Endometrium (tissue), 2 donors: Measurements from ENCODE around the gene ZFAND6.
"Not testable (repeated sequence)": the region's sequence is repeated elsewhere in the genome, so short reads cannot be mapped to it uniquely, and the experiment has no call there.

Source experiments
- FAIRE-seq: peaks from 2 replicates; lab custom pipeline; 2012; peaks lifted over from hg19 to GRCh38; lab: Jason Lieb, UNC
- donor health status: control.
- donor health status: control.

Gene ZFAND6

DNA sequence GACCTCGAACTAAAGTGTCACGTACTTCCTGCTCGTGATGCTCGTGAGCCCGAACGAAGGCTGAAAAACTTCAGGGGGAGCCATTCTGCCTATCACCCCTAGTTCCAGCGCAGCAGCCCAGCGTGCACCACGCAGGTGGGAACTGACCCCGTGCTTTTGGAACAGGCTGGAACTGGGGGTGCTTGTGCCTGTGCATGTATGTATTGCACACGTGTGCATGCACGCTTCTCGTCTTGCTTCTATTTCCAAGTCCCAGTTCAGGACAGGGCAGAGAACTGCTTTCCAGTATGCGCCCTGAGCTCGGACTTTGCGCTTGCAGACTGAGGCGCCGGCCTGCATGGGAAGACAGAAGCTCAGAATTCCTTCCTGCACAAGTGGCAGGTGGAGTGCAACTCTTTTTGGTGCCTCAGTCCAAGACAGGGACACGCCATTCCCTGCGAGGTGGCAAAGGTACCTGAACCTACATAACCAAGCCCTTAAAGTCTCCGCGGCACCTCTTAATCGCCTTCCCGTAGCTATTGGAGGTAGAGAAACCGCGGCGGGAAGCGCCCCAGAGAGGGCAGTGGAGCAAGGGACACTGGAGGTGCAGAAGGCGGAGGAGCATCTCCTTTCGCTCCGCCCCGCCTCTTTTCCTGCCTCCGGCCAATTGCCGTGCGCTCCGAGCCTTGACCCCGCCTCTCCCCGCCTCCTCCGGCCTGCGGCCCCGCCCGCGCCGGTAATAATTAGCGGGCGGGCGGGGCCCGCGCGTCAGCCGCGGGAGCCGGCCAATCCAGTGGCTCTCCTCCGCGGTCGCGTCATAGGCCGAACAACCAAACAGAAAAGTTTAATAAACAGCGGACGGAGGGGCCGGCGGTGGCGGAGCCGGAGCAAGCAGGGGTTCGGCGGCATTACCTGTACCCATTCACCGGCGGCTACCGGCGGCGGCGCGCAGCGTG lies at the start of gene ZFAND6:
ZFAND6 (plus strand) TSS at position 826 of the 935 bp plus-strand sequence. CDS start 60,669 bp downstream, outside the sequence.
- FAIRE-seq = no peak

DNA sequence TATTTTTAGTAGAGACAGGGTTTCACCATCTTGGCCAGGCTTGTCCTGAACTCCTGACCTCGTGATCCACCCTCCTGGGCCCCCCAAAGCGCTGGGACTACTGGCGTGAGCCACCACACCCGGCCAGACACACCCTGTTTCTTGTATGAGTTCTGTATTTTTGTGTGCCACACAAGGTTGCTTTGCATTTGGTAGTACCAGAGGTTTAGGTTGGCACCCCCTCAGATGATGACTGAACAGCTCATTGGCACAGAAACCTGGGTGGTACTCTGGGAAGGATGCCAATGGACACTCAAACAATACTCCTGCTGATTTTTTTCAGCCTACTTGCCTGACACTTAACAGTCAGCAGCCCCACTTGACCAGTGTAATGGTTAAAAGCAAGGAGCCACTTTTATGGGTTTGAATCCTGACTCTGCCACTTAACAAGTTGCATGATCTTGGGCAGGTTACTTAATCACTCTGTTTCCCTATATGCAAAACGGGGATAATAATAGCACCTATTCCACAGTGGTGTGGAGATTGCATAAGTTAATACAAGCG lies 49.3 kb upstream of the ZFAND6 start:
- no peak for FAIRE-seq

DNA sequence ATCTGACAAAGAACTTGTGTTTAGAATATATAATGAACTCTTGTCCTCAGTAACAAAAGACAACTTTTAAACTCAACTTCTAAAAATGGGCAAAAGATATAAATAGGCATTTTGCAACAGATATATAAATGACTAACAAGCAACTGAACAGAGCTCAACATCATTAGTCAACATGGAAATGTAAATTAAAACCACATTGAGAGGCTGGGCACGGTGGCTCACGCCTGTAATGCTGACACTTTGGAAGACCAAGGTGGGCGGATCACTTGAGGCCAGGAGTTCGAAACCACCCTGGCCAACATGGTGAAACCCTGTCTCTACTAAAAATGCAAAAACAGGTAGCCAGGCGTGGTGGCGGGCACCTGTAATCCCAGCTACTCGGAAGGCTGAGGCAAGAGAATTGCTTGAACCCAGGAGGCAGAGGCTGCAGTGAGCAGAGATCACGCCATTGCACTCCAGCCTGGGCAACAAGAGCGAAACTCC lies 48.4 kb upstream of the ZFAND6 start:
- FAIRE-seq = not testable (repeated sequence)

DNA sequence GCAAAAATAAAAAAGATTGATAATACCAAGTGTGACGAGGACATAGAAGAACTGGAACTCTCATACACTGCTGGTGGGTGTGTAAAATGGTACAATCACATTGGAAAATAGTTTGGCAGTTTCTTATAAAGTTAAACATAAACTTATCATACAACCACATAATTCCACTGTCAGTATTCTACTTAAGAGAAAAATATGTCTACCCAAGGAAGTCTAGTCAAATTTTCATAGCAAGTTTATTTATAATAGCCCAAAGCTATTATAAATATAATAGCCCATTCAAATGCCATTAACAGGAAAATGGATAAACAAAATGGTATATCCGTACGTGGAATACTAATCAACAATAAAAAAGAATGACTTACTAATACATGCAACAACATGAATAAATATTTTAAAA lies 47.9 kb upstream of the ZFAND6 start:
- FAIRE-seq = no peak

GRCh38 chr15:80012060-80012726 lies 47.3 kb upstream of the ZFAND6 start:
- FAIRE-seq = no peak

DNA sequence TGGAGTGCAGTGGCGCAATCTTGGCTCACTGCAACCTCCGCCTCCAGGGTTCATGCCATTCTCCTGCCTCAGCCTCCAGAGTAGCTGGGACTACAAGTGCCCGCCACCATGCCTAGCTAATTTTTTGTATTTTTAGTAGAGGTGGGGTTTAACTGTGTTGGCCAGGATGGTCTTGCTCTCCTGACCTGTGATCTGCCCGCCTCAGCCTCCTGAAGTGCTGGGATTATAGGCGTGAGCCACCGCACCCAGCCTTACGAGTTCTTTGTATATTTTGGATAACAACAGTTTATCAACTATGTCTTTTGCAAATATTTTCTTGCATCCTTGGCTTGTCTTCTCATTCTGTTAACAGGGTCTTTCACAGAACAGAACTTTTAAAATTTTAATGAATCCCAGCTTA lies 45.3 kb upstream of the ZFAND6 start:
- FAIRE-seq = not testable (repeated sequence)

- FAIRE-seq = no peak
These were observed 44.3 kb upstream of the ZFAND6 start for GRCh38 chr15:80015156-80015555.

DNA sequence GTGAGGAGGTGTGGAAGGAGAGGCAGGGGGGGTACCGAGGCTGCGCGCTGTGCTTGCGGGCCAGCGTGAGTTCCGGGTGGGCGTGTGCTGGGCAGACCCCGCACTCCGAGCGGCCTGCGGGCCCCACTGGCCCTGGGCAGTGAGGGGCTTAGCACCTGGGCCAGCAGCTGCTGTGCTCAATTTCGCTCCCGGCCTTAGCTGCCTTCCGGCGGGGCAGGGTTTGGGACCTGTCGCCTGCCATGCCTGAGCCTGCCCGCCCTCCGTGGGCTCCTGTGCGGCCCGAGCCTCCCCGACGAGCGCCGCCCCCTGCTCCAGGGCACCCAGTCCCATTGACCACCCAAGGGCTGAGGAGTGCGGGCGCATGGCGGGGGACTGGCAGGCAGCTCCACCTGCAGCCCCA lies 43.0 kb upstream of the ZFAND6 start:
- not testable (repeated sequence) for FAIRE-seq

DNA sequence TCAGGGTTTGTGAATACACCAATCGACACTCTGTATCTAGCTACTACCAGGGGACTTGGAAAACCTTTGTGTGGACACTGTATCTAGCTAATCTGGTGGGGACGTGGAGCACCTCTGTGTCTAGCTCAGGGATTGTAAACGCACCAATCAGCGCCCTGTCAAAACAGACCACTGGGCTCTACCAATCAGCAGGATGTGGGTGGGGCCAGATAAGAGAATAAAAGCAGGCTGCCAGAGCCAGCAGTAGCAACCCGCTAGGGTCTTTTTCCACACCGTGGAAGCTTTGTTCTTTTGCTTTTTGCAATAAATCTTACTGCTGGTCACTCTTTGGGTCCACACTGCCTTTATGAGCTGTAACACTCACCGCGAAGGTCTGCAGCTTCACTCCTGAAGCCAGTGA lies 42.3 kb upstream of the ZFAND6 start:
- FAIRE-seq = not testable (repeated sequence)

- no peak for FAIRE-seq
These were observed 40.2 kb upstream of the ZFAND6 start for GRCh38 chr15:80019168-80019745.

DNA sequence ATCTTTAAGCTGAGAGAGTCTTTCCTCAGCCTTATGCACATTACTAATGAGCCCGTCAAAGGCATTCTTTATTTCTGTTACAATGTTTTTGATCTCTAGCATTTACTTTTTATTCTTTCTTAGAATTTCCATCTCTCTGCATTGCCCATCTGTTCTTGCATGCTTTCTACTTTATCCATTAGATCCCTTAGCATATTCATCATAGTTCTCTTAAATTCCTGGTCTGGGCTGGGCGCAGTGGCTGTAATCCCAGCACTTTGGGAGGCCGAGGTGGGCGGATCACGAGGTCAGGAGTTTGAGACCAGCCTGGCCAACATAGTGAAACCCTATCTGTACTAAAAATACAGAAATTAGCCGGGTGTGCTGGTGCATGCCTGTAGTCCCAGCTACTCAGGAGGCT lies 39.3 kb upstream of the ZFAND6 start:
- FAIRE-seq = not testable (repeated sequence)

DNA sequence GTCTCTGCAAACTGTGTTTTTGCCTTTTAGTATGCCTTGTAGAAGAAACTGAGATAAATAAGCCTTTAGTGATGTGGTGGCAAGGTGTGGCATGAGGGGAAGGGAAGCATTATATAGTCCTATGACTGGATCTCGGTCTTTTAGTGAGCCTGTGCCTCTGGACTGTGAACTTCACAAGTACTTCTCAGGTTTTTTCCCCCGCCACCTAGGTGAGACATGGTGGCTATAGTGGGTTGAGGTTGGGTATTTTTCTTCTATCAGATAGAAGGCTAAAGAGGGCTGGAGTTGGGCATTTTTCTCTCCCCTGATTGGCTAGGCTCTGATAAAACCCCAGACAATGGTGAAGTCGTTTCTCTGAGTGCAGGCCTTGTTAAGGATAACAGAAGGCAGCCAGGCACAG lies 38.7 kb upstream of the ZFAND6 start:
- FAIRE-seq = no peak

DNA sequence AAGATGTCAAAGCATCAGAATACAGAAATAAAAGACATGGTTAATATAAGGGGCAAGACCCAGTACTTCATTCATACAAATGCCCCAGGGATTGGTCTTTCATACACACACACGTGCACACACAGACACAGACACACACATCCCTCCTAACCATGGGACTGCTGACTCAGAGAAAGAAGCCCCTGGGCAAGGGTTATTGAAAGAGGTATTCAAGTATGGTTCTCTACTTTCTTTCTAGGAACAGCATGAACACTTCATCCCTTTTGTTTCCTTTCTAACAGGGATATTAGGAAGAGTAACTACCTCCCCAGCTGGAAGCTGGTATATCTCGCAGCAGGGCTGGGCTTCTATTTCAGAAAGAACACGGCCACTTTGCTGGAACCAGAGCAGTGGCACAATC lies 33.2 kb upstream of the ZFAND6 start:
- no peak for FAIRE-seq

GRCh38 chr15:80026754-80027153 lies 32.7 kb upstream of the ZFAND6 start:
- FAIRE-seq = no peak

DNA sequence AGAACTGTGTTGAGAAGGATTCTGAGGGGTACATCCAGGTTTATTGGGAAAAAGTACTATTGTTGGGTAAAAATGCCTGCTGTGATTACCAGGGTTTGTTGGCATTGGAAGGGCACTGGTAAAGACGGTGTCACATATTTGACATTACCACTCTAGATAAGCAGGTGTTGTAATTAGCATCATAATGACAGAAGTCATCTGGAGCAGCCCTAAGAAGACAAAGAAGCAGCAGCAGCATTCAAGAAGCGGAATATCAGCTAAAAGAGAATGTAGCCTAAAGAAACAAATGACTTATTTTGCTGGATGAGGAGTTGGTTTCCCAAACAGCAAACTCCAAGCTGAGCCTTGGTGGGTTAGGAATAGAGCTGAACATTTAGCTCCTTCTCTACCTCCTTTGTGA lies 30.5 kb upstream of the ZFAND6 start:
- FAIRE-seq = no peak

- FAIRE-seq = no peak
These were observed 27.6 kb upstream of the ZFAND6 start for GRCh38 chr15:80031841-80032240.

GRCh38 chr15:80034629-80035028 lies 24.8 kb upstream of the ZFAND6 start:
- no peak for FAIRE-seq

DNA sequence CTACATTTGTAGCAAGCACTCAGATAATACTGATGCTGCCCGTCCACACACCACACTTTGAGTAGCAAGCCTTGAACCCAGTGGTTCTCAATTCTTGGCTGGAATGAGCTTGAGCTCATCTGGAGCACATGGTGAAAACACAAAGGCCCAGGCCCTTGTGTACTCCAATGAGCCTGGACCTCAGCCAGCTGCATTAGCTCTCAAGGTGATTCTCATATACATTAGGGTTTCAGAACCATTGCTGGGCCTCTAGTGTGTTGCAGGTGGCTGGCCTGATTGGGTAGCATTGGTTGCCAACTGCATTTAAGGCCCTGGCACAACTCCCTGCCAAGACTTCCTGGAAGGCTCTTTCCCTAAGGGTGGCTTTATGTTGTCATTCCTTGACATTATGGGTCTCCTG lies 23.4 kb upstream of the ZFAND6 start:
- FAIRE-seq = no peak

- FAIRE-seq = no peak
These were observed 17.8 kb upstream of the ZFAND6 start for GRCh38 chr15:80041494-80042253.

DNA sequence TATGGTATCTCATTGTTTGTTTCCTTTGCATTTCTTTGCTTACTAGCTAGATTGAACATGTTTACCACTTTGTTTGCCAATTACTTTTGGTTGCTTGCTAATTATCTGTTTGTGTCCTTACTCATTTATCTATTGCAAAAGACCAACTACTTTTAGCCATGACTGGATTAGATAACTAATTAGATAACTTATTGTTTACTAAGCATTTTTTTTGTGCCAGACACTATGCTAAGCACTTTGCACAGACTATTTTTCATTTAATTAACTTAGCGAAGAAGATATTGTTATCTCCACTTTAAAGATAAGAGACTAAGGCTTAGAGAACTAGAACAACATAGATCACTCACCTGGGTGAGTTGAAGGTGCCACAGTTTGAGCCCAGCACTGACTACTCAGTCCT lies 16.9 kb upstream of the ZFAND6 start:
- FAIRE-seq = no peak

DNA sequence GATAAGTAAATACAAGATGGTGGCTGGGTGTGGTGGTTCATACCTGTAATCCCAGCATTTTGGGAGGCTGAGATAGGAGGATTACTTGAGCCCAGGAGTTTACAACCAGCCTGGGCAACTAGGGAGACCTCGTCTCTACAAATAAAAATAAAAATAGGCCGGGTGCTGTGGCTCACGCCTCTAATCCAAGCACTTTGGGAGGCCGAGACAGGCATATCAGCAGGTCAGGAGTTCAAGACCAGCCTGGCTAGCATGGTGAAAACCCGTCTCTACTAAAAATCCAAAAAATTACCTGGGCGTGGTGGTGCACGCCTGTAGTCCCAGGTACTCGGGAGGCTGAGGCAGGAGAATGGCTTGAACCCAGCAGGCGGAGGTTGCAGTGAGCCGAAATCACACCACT lies 14.3 kb upstream of the ZFAND6 start:
- FAIRE-seq = not testable (repeated sequence)

- no peak for FAIRE-seq
These were observed 10.4 kb upstream of the ZFAND6 start for GRCh38 chr15:80049046-80049445.
